ENCODE measurements around the gene CFAP46.

The CFAP46 gene

DNA sequence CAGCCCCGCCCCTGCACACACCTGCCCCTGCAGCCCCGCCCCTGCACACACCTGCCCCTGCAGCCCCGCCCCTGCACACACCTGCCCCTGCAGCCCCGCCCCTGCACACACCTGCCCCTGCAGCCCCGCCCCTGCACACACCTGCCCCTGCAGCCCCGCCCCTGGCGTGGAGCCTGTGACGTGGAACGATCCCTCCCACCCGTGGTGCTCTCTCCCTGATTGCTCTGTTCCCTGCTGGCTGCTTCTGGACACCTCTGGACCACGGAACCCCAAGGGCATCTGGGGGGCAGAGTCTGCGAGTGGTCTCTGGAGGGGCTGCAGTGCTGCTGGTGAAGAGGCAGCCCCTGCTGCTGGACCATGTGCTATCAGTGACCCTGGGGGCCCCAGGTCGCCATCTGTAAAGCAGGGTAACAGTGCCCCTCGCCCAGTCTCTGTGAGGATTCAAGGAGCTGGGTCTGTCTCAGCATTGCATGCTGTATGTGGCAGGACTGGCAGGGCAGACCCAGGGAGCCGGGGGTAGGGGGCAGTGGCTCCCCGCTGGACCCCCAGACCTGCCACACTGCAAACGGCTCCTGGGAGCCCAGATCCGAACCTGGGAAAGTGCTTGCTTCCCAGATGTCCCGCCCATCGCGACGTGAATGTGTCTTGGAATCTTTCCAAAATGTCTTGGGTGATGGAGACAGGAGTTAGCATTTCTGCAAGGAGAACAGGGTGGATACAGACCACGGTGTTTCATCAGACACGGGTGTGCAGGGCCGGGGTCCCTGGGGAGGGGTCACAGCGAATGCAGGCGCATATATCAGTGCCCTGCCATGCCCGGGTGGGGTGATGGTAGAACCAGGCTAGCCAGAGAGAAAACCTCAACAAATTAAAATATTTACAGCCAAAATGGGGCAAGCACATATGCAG lies 128.6 kb downstream of the CFAP46 start:
- TF ChIP-seq, protein P1, sequence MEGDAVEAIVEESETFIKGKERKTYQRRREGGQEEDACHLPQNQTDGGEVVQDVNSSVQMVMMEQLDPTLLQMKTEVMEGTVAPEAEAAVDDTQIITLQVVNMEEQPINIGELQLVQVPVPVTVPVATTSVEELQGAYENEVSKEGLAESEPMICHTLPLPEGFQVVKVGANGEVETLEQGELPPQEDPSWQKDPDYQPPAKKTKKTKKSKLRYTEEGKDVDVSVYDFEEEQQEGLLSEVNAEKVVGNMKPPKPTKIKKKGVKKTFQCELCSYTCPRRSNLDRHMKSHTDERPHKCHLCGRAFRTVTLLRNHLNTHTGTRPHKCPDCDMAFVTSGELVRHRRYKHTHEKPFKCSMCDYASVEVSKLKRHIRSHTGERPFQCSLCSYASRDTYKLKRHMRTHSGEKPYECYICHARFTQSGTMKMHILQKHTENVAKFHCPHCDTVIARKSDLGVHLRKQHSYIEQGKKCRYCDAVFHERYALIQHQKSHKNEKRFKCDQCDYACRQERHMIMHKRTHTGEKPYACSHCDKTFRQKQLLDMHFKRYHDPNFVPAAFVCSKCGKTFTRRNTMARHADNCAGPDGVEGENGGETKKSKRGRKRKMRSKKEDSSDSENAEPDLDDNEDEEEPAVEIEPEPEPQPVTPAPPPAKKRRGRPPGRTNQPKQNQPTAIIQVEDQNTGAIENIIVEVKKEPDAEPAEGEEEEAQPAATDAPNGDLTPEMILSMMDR (IDR thresholded peaks at IDR 0.05): no peak

- TF ChIP-seq, protein P1 (IDR thresholded peaks at IDR 0.05): no peak
Observed at GRCh38 chr10:132813001-132813401, 129.4 kb downstream of the CFAP46 start.

DNA sequence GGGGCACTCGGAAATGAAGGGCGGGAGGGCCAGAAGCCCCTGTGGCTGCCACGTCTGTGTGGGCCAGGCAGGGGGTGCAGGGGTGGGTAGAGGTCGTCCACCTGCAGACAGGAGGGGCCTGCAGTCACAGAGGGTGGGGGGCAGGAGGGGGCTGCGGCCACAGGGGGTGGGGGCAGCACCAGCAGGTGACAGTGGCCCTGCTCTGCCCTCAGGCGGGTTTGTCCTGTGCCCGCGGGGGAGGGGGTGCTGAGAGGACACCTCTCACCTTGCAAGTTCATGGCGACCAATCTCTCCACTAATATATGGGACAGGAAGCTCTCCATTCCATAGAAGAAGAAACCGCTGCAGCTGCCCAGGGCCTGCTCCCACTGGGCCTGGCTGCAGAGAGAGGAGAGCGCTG lies 129.8 kb downstream of the CFAP46 start:
- TF ChIP-seq, protein P1 (IDR thresholded peaks at IDR 0.05): no peak

- TF ChIP-seq, protein P1 (IDR thresholded peaks at IDR 0.05): no peak
Observed at GRCh38 chr10:132811891-132812481, 130.4 kb downstream of the CFAP46 start.

DNA sequence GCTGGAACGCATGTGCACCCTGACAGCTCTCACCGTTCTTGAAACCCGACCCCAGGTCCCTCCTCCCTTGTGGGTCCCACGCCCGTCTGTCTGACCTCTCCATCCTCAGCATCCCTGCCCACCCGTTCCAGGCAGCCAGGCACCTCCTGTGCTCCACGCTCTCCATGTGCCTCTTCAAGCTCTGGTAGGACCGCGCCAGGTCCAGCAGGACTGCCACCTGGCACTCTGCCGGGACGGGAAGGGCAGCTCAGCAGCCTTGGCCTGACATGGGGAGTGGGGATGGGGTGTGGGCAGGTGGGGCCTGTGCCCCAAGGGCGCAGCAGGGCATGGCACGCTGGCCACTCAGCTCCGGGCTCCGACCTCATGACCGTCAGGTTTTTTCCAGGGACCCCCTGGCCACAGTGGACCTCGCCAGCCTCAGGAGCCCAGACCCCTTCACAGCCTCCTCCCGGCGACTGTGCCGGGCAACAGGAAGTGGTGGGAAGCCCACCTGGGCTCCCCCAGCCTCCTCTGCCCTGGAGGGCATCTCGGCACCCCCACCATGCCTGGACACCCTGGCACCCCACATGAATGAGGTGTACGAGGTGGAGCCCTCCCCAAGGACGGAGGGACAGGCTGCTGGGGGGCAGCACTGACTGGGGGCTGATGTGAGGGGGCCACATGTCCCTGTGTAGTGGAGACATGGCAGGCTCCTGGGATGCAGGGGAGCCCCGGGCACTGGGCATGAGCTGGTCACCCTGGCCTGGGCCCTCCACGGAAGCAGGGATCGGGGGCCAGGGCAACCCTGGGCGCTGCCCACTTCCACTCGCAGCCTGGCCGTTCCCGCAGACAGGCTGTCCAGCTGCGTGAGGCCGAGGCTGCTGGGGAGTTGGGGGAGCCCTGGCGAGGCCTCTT lies 131.3 kb downstream of the CFAP46 start:
- TF ChIP-seq, protein P1 (IDR thresholded peaks at IDR 0.05): no peak

GRCh38 chr10:132810141-132810806 lies 132.1 kb downstream of the CFAP46 start:
- TF ChIP-seq, protein P1 (IDR thresholded peaks at IDR 0.05): no peak

All from LNCAP (cell line).